Activated naive CD8-positive, alpha-beta T cell treated with anti-CD3 and anti-CD28 coated beads, Interleukin-2, amount 10 ng/mL, durations not matched to agents 7 days and 5 days (primary cell): ENCODE results near the gene EIF1. TPM values are rescaled to one million over a fixed set of nuclear protein-coding genes. Genes with fewer than 3 reads are reported as not detected.

ENCODE experiments used
- ATAC-seq: fragments of 150-1000 bp; cut with Tn5 transposase; one replicate; pipeline ENCODE4 v1.10.0; 2021; ENCODE audit warnings: low read depth, moderate library complexity
- POLR2A ChIA-PET: fragments of 350-600 bp; sonication (Branson Sonifier 250); formaldehyde crosslinking; loops from one replicate; lab custom pipeline; 2021; ENCODE audit warnings: antibody characterized with exemption; lab: Charles Lee
- DNase-seq: peaks from one replicate; pipeline ENCODE4 v3.0.0; 2021
- H3K27ac Mint-ChIP-seq: one replicate; pipeline ENCODE4 v1.8.0; 2022; ENCODE audit warnings: mild to moderate bottlenecking, mixed read lengths
- H3K27me3 Mint-ChIP-seq: one replicate; pipeline ENCODE4 v1.8.0; 2022; ENCODE audit warnings: mild to moderate bottlenecking, moderate library complexity, mixed read lengths
- H3K36me3 Mint-ChIP-seq: one replicate; pipeline ENCODE4 v1.8.0; 2021; ENCODE audit warnings: mild to moderate bottlenecking, mixed read lengths
- H3K4me1 Mint-ChIP-seq: one replicate; pipeline ENCODE4 v1.8.0; 2021; ENCODE audit warnings: mixed read lengths
- H3K4me3 Mint-ChIP-seq: one replicate; pipeline ENCODE4 v1.8.0; 2022; ENCODE audit warnings: mild to moderate bottlenecking, moderate library complexity, mixed read lengths
- H3K9me3 Mint-ChIP-seq: one replicate; pipeline ENCODE4 v1.8.0; 2021; ENCODE audit warnings: mixed read lengths
- total RNA-seq, 2 experiments: library from RNA; stranded (reverse); gene quantifications; one replicate each; pipeline ENCODE4 v1.2.3, GENCODE V29; 2021

The EIF1 gene
- total RNA-seq, 2 experiments from 2014 or later = 682 to 723 TPM

GRCh38 chr17:41733348-41734138 is 44.9 kb downstream of the EIF1 start:
- DNase-seq = no peak
- Mint-ChIP-seq H3K36me3 (no peaks in the 10 kb centered on the region), H3K4me3 (peak overlapping the region; percentile 29), H3K9me3 (no peaks in the 10 kb centered on the region), H3K27me3 (peaks cover 71% of the 10 kb centered on the region), H3K4me1 (peaks cover 13% of the 10 kb centered on the region), H3K27ac (no peak overlapping the region)
- POLR2A ChIA-PET = no interaction called here
- ATAC-seq = no peak

DNA sequence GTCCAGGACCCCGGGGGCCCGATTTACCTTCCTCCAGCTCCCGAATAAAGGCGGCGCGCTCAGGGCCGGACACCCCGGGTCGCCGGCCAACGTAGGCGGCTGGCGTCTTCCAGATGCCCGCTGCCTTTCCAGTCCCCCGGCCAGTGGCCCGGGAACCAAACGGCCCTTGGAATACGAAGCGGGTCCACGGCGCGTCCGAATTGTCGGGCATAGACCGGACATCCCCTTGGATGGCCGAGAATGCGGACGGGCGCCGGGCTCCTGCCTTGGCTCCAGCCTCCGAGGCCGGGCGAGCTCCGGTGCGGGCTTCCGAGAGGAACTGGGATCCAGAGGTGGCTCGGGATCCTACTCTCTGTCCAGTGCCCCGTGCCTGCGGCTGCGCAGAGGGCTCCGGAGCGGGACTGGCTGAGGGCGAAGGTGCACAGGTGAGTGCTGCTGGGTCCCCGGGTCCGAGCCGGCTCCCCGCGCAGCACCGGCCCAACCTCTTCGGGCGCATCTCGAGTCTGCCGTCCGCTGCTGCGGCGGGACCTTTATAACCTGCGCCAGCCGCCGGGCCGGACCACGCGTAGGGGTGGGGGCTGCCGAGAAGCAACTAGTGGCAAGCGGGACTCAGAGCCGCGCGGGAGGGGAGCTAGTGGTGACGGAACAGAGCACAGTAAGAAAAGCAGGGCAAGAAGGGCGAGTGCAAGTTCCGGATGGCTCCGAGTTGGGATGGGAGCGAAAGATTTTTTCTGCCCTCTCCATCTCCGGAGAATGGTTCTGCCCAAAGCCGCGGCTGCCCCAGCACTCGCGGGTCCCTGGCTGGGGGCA is 45.7 kb downstream of the EIF1 start, which contains the start of gene HAP1:
TSS of gene HAP1 (minus strand) at position 505 of the 810 bp plus-strand sequence. CDS start at position 496, 9 bp downstream.
- Mint-ChIP-seq H3K27me3 (peaks cover 68% of the 10 kb centered on the region), H3K4me1 (peaks cover 13% of the 10 kb centered on the region), H3K4me3 (peak within 1 kb of the TSS; percentile 60), H3K36me3 (no peaks in the 10 kb centered on the region), H3K27ac (no peak within 1 kb of the TSS), H3K9me3 (no peaks in the 10 kb centered on the region)
- peak; percentile 54 for DNase-seq
- POLR2A ChIA-PET = interaction anchor here (1.1 kb wide), 1 partner anchor 41 kb away, joined by 3 read pairs; no protein-coding TSS in a partner anchor
- peak; percentile 16 for ATAC-seq

- POLR2A ChIA-PET = interaction anchor here (1.1 kb wide), 1 partner anchor 42 kb away, joined by 3 read pairs; no protein-coding TSS in a partner anchor
- peak overlapping the region; percentile 58 for H3K4me3 Mint-ChIP-seq
- H3K9me3 Mint-ChIP-seq = no peaks in the 10 kb centered on the region
- H3K4me1 Mint-ChIP-seq = peaks cover 13% of the 10 kb centered on the region
- no peak overlapping the region for H3K27ac Mint-ChIP-seq
- no peak for DNase-seq
- H3K36me3 Mint-ChIP-seq = no peaks in the 10 kb centered on the region
- ATAC-seq = no peak
- peaks cover 65% of the 10 kb centered on the region for H3K27me3 Mint-ChIP-seq
Measured at GRCh38 chr17:41734949-41735313, 46.2 kb downstream of the EIF1 start.

DNA sequence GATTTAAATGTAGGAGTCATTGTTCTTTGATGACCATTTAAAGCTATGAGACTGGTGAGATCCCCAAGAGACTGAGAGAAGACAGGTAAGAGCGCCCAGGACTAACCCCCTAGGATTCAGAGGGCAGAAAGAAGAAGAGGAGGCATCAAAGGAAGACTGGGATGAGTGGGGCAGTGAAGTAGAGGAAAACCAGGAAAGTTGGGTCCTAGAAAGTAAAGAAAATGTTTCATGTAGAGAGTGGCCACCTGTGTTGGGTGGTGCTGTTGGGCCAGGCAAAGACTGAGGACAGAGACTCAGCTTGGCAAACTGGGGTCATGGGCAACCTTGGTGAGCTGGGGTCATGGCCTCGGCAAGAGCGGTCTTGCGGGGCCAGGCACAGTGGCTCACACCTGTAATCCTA is 47.1 kb downstream of the EIF1 start:
- ATAC-seq (no peak), DNase-seq (no peak)
- Mint-ChIP-seq H3K4me3 (no peak overlapping the region), H3K27me3 (peaks cover 63% of the 10 kb centered on the region), H3K27ac (no peak overlapping the region), H3K9me3 (no peaks in the 10 kb centered on the region), H3K4me1 (peaks cover 13% of the 10 kb centered on the region), H3K36me3 (no peaks in the 10 kb centered on the region)
- POLR2A ChIA-PET = interaction anchor here (1.0 kb wide), 1 partner anchor 385 kb away, joined by 4 read pairs; no protein-coding TSS in a partner anchor

DNA sequence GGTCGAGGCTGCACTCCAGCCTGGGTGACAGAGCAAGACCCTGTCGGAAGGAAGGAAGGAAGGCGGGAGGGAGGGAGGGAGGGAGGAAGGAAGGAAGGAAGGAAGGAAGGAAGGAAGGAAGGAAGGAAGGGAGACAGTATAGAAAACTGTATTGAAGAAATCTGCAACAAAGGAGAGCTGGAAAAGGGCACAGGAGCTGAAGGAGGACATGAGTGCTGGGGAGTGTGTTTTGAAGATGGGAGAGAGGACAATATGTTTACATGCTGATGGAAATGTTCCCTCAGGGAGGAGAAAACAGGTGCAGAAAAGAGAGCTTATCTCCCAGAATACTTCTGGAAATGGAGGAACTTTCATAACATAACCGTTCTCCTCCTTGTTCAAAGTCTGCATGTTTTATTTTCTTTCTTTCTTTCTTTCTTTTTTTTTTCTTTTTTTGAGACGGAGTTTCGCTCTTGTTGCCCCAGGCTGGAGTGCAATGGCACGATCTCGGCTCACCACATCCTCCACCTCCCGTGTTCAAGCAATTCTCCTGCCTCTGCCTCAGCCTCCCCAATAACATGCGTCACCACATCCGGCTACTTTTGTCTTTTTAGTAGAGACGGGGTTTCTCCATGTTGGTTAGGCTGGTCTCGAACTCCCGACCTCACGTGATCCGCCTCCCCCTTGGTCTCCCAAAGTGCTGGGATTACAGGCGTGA is 48.4 kb downstream of the EIF1 start:
- peaks cover 50% of the 10 kb centered on the region for H3K27me3 Mint-ChIP-seq
- DNase-seq = no peak
- no peaks in the 10 kb centered on the region for H3K36me3 Mint-ChIP-seq
- H3K4me1 Mint-ChIP-seq = peaks cover 13% of the 10 kb centered on the region
- H3K27ac Mint-ChIP-seq = no peak overlapping the region
- ATAC-seq = no peak
- POLR2A ChIA-PET = interaction anchor here (0.6 to 1.4 kb wide), 3 partner anchors 47 to 75 kb away, joined by 3 to 6 read pairs (median 3); partner anchors contain the start of gene P3H4
- peak overlapping the region; percentile 16 for H3K4me3 Mint-ChIP-seq
- no peaks in the 10 kb centered on the region for H3K9me3 Mint-ChIP-seq

- DNase-seq (no peak), ATAC-seq (peak; percentile 39)
- H3K4me1 Mint-ChIP-seq = peaks cover 13% of the 10 kb centered on the region
- H3K36me3 Mint-ChIP-seq = no peaks in the 10 kb centered on the region
- H3K27me3 Mint-ChIP-seq = peaks cover 49% of the 10 kb centered on the region
- peak overlapping the region; percentile 16 for H3K4me3 Mint-ChIP-seq
- no peaks in the 10 kb centered on the region for H3K9me3 Mint-ChIP-seq
- POLR2A ChIA-PET = interaction anchor here (0.6 to 1.4 kb wide), 3 partner anchors 47 to 74 kb away, joined by 3 to 6 read pairs (median 3); partner anchors contain the start of gene P3H4
- H3K27ac Mint-ChIP-seq = peak overlapping the region; percentile 56
Measured at GRCh38 chr17:41737680-41738023, 49.0 kb downstream of the EIF1 start.

GRCh38 chr17:41738077-41738800 is 49.6 kb downstream of the EIF1 start:
- no peaks in the 10 kb centered on the region for H3K36me3 Mint-ChIP-seq
- POLR2A ChIA-PET = interaction anchor here (0.6 to 1.4 kb wide), 3 partner anchors 48 to 73 kb away, joined by 3 to 6 read pairs (median 3); partner anchors contain the start of gene P3H4

GRCh38 chr17:41738801-41739112 is 50.1 kb downstream of the EIF1 start:
- POLR2A ChIA-PET = no interaction called here
- Mint-ChIP-seq H3K36me3 (no peaks in the 10 kb centered on the region), H3K9me3 (no peaks in the 10 kb centered on the region), H3K4me1 (peaks cover 12% of the 10 kb centered on the region), H3K27me3 (peaks cover 39% of the 10 kb centered on the region), H3K27ac (no peak overlapping the region), H3K4me3 (no peak overlapping the region)
- DNase-seq = no peak
- no peak for ATAC-seq

More at GRCh38 chr17:41738077-41738800, 49.6 kb downstream of the EIF1 start:
- Mint-ChIP-seq H3K9me3 (no peaks in the 10 kb centered on the region), H3K4me1 (peaks cover 13% of the 10 kb centered on the region), H3K4me3 (no peak overlapping the region), H3K27ac (peak overlapping the region; percentile 56), H3K27me3 (peaks cover 43% of the 10 kb centered on the region)
- ATAC-seq (peak; percentile 84), DNase-seq (peak; percentile 86)

GRCh38 chr17:41739661-41740352 is 51.1 kb downstream of the EIF1 start:
- POLR2A ChIA-PET = no interaction called here
- Mint-ChIP-seq H3K27ac (peak overlapping the region; percentile 40), H3K9me3 (no peaks in the 10 kb centered on the region), H3K36me3 (no peaks in the 10 kb centered on the region), H3K27me3 (peaks cover 34% of the 10 kb centered on the region), H3K4me1 (peaks cover 11% of the 10 kb centered on the region), H3K4me3 (no peak overlapping the region)
- ATAC-seq (no peak), DNase-seq (no peak)

DNA sequence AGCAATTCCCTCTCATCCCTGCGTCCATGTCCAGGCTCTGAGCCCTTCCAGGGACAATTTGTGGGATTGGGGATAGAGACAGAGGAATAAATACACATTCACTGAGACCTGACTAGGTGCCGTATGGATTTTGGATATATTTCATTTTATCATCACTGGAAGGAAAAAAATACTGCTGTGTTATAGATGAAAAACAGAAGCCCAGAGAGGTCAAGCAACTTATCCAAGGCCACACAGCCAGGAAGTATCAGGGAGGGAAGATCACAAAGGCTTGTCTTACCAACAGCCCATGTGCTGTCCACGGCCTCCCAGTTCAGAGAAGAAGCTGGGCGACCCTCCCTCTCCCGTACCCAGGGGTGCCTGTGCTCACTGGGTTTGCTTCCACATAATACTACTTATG is 51.8 kb downstream of the EIF1 start:
- DNase-seq (no peak), ATAC-seq (no peak)
- Mint-ChIP-seq H3K36me3 (no peaks in the 10 kb centered on the region), H3K9me3 (no peaks in the 10 kb centered on the region), H3K27me3 (peaks cover 28% of the 10 kb centered on the region), H3K27ac (no peak overlapping the region), H3K4me1 (peaks cover 9% of the 10 kb centered on the region), H3K4me3 (no peak overlapping the region)
- POLR2A ChIA-PET = no interaction called here

DNA sequence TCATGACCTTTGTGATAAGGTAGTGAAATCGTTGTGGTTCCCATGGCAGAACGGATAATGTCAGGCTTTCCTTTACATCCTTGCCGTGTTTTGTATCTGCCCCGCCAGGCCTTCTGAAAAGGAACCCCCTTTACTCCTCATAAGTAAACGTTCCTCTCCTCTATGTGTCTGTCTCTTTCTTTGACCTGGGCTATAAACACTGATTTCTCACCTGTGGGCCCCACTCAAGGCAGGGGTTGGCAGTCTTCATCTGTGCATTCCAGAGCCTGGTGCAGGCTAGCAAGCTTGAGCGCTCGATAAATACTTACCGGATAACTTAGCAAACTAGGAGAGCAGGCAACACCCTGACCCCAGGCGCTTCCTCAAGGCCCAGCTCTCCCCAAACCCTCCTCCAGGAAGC is 53.0 kb downstream of the EIF1 start:
- POLR2A ChIA-PET = interaction anchor here (0.8 kb wide), 1 partner anchor 70 kb away, joined by 3 read pairs; the partner anchor contains the start of gene P3H4
- Mint-ChIP-seq H3K36me3 (no peaks in the 10 kb centered on the region), H3K4me3 (no peak overlapping the region), H3K9me3 (no peaks in the 10 kb centered on the region), H3K4me1 (peaks cover 9% of the 10 kb centered on the region), H3K27ac (no peak overlapping the region), H3K27me3 (peaks cover 16% of the 10 kb centered on the region)
- DNase-seq = no peak
- no peak for ATAC-seq
